ENCODE results near the gene NR2F2.
"Not testable (repeated sequence)": the region's sequence is repeated elsewhere in the genome, so short reads cannot be mapped to it uniquely, and the experiment has no call there.

Gene NR2F2

DNA sequence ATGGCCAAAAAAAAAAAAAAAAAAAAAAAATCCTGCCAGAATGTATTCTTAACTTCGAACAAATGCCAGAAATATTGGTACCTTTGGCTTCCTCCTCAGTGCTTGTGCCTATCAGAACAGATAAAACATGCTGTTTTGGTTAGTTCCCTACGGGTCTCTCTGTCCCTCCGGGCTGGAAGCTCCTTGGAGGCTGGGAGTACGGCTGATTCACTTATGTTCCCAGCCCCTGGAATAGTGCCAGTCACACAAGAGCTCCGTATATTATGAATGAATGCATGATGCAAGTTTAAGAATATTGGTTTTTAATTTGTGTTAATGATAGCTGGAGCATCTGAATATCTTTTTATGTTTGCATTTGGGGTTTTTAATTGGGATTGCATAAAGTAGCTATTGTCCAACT lies 44.0 kb downstream of the NR2F2 start:
- TF ChIP-seq, protein P1, sequence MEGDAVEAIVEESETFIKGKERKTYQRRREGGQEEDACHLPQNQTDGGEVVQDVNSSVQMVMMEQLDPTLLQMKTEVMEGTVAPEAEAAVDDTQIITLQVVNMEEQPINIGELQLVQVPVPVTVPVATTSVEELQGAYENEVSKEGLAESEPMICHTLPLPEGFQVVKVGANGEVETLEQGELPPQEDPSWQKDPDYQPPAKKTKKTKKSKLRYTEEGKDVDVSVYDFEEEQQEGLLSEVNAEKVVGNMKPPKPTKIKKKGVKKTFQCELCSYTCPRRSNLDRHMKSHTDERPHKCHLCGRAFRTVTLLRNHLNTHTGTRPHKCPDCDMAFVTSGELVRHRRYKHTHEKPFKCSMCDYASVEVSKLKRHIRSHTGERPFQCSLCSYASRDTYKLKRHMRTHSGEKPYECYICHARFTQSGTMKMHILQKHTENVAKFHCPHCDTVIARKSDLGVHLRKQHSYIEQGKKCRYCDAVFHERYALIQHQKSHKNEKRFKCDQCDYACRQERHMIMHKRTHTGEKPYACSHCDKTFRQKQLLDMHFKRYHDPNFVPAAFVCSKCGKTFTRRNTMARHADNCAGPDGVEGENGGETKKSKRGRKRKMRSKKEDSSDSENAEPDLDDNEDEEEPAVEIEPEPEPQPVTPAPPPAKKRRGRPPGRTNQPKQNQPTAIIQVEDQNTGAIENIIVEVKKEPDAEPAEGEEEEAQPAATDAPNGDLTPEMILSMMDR (IDR thresholded peaks at IDR 0.05; ENCODE audit: extremely low read depth, missing control alignments): no peak
- DNase-seq (ENCODE audit: low spot score): no peak

DNA sequence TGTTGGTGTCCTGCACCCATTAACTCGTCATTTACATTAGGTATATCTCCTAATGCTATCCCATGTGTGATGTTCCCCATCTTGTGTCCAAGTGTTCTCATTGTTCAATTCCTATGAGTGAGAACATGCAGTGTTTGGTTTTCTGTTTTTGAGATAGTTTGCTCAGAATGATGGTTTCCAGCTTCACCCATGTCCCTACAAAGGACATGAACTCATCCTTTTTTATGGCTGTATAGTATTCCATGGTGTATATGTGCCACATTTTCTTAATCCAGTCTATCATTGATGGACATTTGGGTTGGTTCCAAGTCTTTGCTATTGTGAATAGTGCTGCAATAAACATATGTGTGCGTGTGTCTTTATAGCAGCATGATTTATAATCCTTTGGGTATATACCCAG lies 49.1 kb downstream of the NR2F2 start:
- DNase-seq (ENCODE audit: low spot score): not testable (repeated sequence)

DNA sequence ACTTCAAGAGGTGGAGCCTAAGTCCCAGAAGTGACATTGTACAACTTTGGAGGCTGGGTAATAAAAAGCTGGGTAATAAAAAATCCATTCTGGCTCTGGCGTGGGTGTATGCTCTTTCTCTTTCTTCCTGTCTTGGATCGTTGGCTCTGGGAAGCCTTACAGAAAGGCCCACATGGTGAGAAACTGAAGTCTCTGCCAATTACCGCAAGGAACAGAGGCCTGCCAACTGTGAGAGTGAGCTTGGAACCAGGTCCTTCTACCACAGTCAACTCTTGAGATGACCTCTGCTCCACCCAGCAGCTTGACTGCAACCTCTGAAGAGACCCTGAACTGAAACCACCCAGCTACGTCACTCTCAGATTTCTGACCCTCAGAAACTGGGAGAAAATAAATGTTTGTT lies 51.0 kb downstream of the NR2F2 start:
- TF ChIP-seq, protein P1 (IDR thresholded peaks at IDR 0.05; ENCODE audit: extremely low read depth, missing control alignments): no peak
- no peak for DNase-seq (ENCODE audit: low spot score)

DNA sequence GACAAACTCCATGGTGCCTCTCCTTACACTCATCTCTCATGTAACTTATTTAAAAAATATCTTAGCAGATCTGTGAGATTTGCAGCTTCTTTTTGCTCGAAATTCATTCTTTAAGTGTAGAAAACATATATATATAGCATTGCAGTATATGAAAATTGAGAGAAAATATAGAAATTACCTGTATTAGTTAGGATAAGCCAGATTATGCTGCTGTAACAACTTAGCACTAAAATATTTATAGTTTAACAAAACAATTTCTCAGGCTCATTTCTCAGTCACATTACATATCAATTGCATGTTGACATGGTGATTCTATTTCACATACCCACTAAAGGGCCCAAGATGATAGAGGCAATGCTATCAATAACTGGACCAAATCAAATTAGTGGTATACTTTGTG lies 54.7 kb downstream of the NR2F2 start:
- DNase-seq (ENCODE audit: low spot score): no peak
- TF ChIP-seq, protein P1 (IDR thresholded peaks at IDR 0.05; ENCODE audit: extremely low read depth, missing control alignments): no peak

DNA sequence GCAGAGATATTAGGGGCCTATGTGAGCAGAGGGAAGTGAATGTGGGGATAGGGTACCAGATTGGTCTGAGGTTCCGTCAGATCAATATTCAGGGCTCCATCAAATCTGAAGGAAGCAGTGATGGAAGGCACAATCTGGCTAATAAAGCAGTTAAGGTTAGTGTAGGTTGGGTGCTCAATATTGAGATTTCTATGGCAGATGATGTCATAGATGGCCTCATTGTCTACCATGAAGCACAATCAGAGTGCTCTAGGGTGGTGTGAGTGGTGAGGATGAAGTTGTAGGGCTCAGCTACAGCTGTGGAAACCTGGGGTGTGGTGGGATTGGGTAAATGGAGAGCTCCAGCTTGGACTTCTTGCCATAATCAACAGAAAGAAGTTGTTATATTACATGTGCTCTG lies 58.2 kb downstream of the NR2F2 start:
- no peak for DNase-seq (ENCODE audit: low spot score)
- TF ChIP-seq, protein P1 (IDR thresholded peaks at IDR 0.05; ENCODE audit: extremely low read depth, missing control alignments): no peak
